ENCODE data around the gene DUOXA1.

- TF ChIP-seq CTCF (IDR thresholded peaks at IDR 0.05) (no peak), EZH2 (IDR thresholded peaks at IDR 0.05; ENCODE audit: borderline replicate concordance, insufficient read depth, low read depth, low read length, poor library complexity, severe bottlenecking) (no peak)
Measured at GRCh38 chr15:45150481-45150880, 20.8 kb upstream of the DUOXA1 start.
